GM18505 (cell line): ENCODE measurements around the gene RSBN1L.
"Not testable (repeated sequence)": the region's sequence is repeated elsewhere in the genome, so short reads cannot be mapped to it uniquely, and the experiment has no call there.

Source experiments
- ATAC-seq: cut with Tn5 transposase; IDR thresholded peaks from one replicate; pipeline ENCODE4 v1.9.1; 2021; ENCODE audit not compliant: unreplicated experiment
- POLR2A ChIP-seq: IDR thresholded peaks from 4 replicates; pipeline ENCODE4 v1.6.1; 2011; ENCODE audit warnings: borderline replicate concordance; ENCODE audit not compliant: insufficient read depth, insufficient read length; ENCODE audit errors: extremely low read depth

The RSBN1L gene

DNA sequence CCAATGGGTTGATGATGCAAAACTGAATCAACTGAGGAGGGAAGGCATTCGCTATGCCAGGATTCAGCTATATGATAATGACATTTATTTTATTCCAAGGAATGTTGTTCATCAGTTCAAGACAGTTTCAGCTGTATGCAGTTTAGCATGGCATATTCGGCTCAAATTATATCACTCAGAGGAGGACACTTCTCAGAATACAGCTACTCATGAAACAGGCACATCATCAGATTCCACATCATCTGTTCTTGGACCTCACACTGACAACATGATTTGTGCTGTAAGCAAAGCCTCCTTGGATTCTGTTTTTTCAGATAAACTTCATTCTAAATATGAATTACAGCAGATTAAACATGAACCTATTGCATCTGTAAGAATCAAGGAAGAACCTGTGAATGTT, 82.3 kb downstream of the RSBN1L start:
- no peak for TF ChIP-seq POLR2A
- ATAC-seq, result no peak

GRCh38 chr7:77782383-77782782, 86.1 kb downstream of the RSBN1L start:
- ATAC-seq, result no peak

DNA sequence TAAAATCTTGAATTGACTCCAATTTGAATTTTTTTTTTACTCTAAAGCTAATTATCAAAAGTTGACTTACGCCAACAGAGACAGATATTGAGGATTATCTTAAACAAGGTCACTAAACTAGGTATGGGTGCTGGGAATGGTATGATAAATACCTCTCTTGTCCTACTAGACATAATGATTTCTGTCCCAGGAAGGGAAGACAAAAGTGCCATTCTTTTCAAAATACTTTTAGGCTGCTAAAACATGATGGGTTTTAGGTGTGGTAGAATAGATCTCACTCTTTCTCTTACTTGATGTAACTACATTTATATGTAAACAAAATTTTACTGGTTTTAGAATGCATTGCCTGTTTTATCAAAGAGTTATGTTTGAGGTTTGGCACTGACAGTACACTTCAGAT, 86.9 kb downstream of the RSBN1L start:
- TF ChIP-seq POLR2A, result no peak
- no peak for ATAC-seq

More at GRCh38 chr7:77782383-77782782, 86.1 kb downstream of the RSBN1L start:
- TF ChIP-seq POLR2A, result no peak

GRCh38 chr7:77783545-77783944, 87.3 kb downstream of the RSBN1L start:
- no peak for ATAC-seq
- no peak for TF ChIP-seq POLR2A

DNA sequence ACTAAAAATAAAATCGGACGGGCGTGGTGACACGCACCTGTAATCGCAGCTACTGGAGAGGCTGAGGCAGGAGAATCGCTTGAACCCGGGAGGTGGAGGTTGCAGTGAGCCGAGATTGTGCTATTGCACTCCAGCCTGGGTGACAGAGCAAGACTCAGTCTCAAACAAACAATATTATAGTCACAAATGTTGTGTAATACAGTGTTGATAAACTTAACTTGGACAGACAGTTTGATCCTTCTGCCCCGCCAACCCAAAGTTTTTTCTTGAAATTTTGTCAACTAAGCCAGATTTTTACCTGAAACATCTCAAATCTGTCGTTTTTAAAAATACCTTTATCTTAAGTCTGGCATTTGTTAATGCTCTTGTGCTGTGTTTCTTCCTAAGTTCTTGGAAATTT, 88.2 kb downstream of the RSBN1L start:
- not testable (repeated sequence) for ATAC-seq

DNA sequence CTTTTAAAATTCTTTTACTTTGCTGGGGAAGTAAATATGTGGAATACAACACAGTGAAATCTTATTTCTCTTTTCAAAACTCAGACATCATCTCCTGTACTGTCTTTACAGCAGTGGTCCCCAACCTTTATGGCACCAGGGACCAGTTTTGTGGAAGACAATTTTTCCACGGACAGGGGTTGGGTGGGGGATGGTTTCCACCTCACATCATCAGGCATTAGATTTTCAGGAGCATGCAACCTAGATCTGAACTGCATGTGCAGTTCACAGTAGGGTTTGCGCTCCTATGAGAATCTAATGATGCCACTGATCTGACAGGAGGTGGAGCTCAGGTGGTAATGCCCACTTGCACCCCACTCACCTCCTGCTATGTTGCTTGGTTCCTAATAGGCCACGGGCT, 89.8 kb downstream of the RSBN1L start:
- no peak for ATAC-seq
- TF ChIP-seq POLR2A, result no peak

- no peak for ATAC-seq
- no peak for TF ChIP-seq POLR2A
These were observed 90.5 kb downstream of the RSBN1L start for GRCh38 chr7:77786741-77787140.

DNA sequence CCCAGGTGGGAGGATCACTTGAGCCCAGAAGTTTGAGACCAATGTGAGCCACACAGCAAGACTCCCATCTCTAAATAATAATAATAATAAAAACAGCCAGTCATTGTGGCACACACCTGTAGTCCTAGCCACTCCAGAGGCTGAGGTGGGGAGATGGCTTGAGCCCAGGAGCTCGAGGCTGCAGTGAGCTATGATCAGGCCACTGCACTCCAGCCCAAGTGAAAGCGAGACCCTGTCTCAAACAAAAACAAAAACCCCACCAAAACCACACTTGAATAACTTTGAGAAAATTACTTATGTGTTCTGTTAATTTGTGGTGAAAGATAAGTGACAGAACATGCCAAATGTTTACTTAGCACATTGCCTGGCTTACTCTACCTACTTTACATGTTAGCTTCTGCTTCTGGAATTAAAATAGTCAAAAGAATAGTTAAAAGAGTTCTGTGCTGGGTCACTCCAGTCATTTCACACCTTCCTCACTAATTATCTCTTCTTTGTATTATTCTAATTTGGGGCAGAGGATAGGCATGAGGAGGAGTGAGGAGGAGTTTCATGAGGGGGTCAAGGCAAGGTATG, 92.2 kb downstream of the RSBN1L start:
- ATAC-seq, result no peak
- TF ChIP-seq POLR2A, result no peak

DNA sequence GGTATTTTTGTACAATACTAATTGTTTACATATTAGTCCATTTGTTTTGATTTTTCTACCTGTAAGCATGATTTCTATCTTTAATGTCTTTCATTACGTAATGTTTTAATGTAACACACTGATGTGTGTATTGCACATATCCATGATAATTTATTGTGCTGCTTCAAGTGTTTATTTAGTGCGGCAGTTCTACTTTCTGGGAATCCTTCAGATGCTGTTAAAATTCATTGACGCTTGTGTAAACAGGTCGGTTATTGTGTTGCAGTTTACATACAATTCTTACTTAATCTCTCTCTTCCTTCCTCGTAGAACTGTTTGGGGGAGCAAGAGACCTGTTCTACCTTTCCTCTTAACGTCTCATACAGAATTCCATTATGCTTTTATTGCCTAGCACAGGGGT, 95.1 kb downstream of the RSBN1L start:
- no peak for TF ChIP-seq POLR2A
- no peak for ATAC-seq

DNA sequence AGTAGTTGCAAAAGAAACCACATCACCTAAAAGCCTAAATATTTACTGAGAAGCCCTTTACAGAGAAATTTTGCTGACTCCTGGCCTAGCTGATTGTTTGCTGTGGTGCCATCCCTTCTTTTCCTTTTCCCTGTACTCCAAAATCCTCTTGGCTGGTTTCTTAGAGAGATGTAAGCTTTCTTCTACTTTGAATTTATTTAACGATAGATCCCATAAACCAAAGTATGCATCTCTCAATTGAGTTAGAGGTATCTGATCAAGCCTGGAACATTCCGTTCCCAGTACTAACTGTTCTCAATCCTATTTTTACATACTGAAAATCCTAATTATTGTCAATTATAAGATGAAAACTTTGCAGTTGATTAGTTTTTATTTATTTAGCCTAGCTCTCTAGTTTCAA, 95.7 kb downstream of the RSBN1L start:
- no peak for ATAC-seq
- no peak for TF ChIP-seq POLR2A

DNA sequence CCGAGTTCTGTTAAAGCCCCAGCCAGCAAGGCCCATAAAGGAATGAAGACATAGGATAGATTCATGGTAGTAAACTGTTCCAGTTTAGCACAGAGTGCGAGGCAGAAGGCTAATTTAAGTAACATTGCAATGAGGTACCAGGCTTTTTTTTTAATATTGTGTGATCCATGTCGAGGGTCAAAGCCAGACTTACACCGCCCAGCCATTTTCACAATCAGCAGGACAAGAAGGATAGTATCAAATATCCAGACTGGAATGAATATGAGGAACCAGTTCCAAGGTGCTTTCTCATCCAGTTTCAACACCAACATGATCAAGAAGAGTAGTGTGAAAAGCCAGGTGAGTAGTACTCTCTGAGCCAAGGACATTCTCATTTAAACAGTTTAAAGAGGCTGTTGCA, 97.7 kb downstream of the RSBN1L start:
- ATAC-seq, result no peak
- TF ChIP-seq POLR2A, result no peak

DNA sequence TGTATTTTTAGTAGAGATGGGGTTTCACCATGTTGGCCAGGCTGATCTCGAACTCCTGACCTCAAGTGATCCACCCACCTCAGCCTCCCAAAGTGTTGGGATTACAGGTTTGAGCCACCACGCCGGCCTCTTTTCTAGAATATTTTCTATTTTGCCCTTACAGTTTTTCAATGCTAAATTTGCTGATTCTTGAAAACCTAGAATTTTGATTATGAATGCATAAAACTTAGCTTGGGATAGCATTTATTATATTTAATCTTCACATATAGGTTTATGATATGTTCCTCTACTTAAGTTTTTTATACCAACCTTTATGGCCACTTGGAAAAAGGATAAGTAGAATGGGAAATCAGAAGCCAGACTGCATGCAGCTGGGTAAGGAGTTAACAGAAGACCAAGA, 99.8 kb downstream of the RSBN1L start:
- ATAC-seq, result no peak
- TF ChIP-seq POLR2A, result no peak

GRCh38 chr7:77796960-77797359, 100.7 kb downstream of the RSBN1L start:
- no peak for TF ChIP-seq POLR2A
- no peak for ATAC-seq

GRCh38 chr7:77797734-77798393, 101.6 kb downstream of the RSBN1L start:
- no peak for TF ChIP-seq POLR2A
- ATAC-seq, result peak; percentile 32

DNA sequence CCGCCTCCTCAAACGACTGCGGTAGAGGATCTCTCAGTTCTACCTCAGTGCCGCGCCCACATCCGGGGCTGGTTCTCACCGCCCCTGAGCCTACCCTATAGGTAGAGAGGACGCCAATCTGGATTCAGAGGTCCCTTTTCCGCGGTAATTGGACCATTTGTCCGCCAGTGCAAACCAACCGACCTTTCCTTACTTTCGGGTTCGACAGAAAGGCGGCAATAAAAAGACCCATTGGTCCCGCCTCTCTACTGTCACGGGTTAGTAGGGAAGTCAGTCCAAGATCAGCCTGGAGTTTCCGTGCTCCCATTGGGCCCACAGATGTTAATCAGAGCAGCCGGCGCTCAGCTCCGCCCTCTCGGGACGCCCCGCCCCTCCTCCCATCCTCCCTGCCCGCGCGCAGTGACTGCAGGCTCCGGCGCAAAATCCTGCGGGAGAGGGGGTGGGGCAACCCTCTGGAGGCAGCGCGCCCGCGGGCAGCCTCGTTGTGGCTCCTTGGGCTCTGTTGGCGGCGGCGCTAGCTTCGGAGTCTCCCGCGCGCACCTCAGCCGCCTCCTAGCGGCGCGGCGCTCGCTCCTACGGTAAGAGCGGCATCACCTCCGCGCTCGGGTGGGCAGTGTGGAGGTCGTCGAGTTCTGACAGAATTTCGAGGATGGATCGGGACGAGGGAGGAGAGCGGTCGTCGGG, 102.3 kb downstream of the RSBN1L start, which contains the start of the genes PHTF2 and TMEM60:
Gene PHTF2 (plus strand): TSS at position 380 of the 684 bp plus-strand sequence.
Gene TMEM60 (minus strand): TSS at position 41 of the 684 bp plus-strand sequence. CDS start 4,061 bp downstream, outside the sequence.
- TF ChIP-seq POLR2A, result peak; percentile 63

More for the DNA sequence above, 102.3 kb downstream of the RSBN1L start, which contains the start of the genes PHTF2 and TMEM60:
- ATAC-seq, result peak; percentile 86
